SK-N-MC (cell line): ENCODE measurements around the gene TPRG1L.

Experiments
- DNase-seq: peaks from one replicate; pipeline ENCODE4 v3.0.0-alpha.2; 2011; ENCODE audit warnings: low read depth, low spot score
- H3K27ac ChIP-seq: fragments of 200-600 bp; sonication (generic); 2 replicates; pipeline ENCODE4 v1.5.1; 2016; ENCODE audit warnings: mixed run types
- H3K36me3 ChIP-seq: fragments of 200-600 bp; sonication (generic); 2 replicates; pipeline ENCODE4 v1.6.1; 2017; ENCODE audit warnings: antibody characterized with exemption, low read length, mixed read lengths; ENCODE audit not compliant: insufficient read depth
- H3K4me3 ChIP-seq: fragments of 200-600 bp; sonication (generic); 2 replicates; pipeline ENCODE4 v1.5.1; 2016
- H3K9ac ChIP-seq: fragments of 200-600 bp; sonication (generic); 2 replicates; pipeline ENCODE4 v1.8.0; 2017; ENCODE audit warnings: mixed run types, mixed read lengths; ENCODE audit not compliant: insufficient read length
- H3K9me3 ChIP-seq: fragments of 200-600 bp; sonication (generic); 2 replicates; pipeline ENCODE4 v1.6.1; 2017; ENCODE audit warnings: low read depth, mild to moderate bottlenecking, antibody characterized with exemption, low read length, moderate library complexity, mixed read lengths
- EZH2 ChIP-seq: fragments of 200-600 bp; sonication (generic); IDR thresholded peaks from one replicate; pipeline ENCODE4 v1.6.1; 2017; ENCODE audit warnings: antibody characterized with exemption
- FOXP2 ChIP-seq: optimal IDR thresholded peaks from 2 replicates; pipeline ENCODE3; 2011; ENCODE audit warnings: mild to moderate bottlenecking, moderate library complexity; ENCODE audit not compliant: insufficient read depth; ENCODE audit errors: extremely low read length, control extremely low read depth
- POLR2AphosphoS5 ChIP-seq: IDR thresholded peaks from 2 replicates; pipeline ENCODE4 v1.6.1; 2012; ENCODE audit warnings: mild to moderate bottlenecking, low read depth, low read length, borderline replicate concordance

The TPRG1L gene

DNA sequence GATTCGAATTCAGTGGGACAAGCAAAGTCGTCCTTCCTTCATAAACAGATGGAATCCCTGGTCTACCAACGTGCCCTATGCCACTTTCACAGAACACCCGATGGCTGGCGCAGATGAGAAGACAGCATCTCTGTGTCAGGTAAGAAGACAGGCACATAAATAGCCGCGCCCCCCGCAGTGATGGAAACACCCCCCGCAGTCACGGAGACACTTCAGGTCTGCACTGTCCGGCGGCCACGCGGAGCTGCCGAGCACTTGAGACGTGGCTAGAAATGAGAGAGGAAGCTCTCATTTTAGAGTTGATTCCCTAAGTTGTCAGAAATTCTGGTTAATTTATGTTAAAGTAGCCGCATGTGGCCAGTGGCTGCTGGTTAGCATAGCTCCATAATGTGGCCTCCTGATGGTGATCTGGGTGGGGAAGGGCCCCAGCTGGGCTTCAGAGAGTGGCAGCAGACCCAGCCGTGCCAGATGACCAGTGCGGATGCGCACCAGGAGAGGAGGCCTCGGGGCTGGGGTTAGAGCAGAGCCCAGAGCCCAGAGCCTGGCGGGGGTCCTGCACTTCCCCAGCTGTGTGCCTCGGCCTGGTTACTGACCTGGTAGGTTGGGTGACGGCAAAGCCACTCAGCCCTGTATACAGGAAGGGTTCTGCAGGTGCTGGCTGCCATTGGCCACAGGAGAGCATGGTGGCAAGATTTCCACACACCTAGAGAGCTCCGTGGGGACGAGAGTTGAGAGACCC, 2.9 kb downstream of the TPRG1L start:
- no peaks in the 10 kb centered on the region for H3K9me3 ChIP-seq
- H3K9ac ChIP-seq: no peak overlapping the region
- H3K36me3 ChIP-seq: no peaks in the 10 kb centered on the region; the same call in 1 of the 2 replicates
- TF ChIP-seq EZH2 (no peak), FOXP2 (no peak), POLR2AphosphoS5 (no peak)
- H3K4me3 ChIP-seq: no peak overlapping the region
- no peak for DNase-seq
- H3K27ac ChIP-seq: no peak overlapping the region

DNA sequence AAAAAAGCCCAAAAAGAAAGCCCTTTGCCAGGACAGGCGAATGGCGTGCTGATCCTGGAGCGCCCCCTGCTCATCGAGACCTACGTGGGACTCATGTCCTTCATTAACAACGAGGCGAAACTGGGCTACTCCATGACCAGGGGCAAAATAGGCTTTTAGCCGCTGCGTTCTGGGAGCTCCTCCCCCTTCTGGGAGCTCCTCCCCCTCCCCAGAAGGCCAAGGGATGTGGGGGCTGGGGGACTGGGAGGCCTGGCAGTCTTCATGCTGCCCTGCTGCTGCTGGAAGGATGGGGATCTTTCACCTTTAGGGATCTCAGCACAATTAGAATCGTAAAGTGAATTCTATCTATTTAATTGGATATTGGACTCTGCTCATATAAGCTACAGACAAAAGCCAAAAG, 3.6 kb downstream of the TPRG1L start:
- TF ChIP-seq FOXP2 (no peak), EZH2 (no peak), POLR2AphosphoS5 (no peak)
- H3K36me3 ChIP-seq: no peaks in the 10 kb centered on the region; the same call in 1 of the 2 replicates
- no peak overlapping the region for H3K27ac ChIP-seq
- no peak for DNase-seq
- H3K9ac ChIP-seq: no peak overlapping the region
- no peaks in the 10 kb centered on the region for H3K9me3 ChIP-seq
- no peak overlapping the region for H3K4me3 ChIP-seq

DNA sequence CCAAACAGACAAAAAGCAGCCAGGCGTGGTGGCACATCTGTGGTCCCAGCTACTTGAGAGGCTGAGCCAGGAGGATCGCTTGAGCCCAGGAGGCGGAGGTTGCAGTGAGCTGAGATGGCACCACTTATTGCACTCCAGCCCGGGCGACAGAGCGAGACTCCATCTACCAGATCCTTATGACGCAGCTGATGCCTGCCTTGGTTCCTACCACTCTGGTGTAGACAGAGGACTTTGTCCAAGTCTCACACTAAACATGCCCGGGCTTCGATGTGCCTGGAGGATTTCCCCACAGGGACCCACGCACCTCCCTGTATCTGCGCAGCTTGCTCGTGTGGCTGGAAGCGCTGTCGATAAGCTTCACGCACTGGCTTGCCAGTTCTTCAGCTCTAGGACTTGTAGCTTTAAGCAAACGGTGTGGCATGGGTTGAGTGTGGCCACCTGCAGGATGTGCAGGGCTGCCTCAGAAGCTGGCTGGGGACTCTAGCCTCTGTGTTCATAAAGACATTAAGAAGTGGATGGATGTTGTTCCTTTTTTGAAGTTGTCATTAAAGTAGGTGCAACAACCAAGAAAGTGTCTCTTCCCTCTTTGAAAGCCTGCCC, 4.8 kb downstream of the TPRG1L start:
- no peak overlapping the region for H3K27ac ChIP-seq
- peaks cover under 1% of the 10 kb centered on the region; the same call in 1 of the 2 replicates for H3K36me3 ChIP-seq

DNA sequence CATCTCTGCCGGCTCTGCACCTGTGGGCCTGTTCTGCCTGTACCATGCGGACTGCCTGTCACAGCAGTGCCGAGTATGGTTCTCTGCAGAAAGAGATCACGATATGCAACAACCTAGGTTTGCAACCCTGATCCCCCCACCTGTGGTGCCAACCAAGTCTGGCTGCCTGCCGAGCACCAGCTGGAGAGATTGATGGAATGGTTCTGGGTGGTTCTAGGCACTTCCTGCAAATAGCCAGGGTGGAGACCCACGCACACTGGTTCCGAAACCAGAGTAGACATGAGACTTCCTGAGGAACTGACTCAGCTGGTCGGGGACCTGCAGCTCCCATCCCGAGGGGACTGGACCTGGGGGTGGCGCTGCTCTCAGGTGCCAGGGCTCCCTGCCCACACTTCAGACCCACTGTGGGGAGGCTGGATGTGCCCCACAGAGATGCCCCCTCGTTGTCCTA, 5.4 kb downstream of the TPRG1L start:
- H3K4me3 ChIP-seq: no peak overlapping the region
- no peaks in the 10 kb centered on the region for H3K9me3 ChIP-seq
- DNase-seq: no peak
- no peak overlapping the region for H3K9ac ChIP-seq
- TF ChIP-seq EZH2 (no peak), POLR2AphosphoS5 (no peak), FOXP2 (no peak)
- peaks cover 5% of the 10 kb centered on the region; the same call in 1 of the 2 replicates for H3K36me3 ChIP-seq
- H3K27ac ChIP-seq: no peak overlapping the region

More for the DNA sequence above, 4.8 kb downstream of the TPRG1L start:
- TF ChIP-seq FOXP2: no peak
- TF ChIP-seq POLR2AphosphoS5: no peak
- TF ChIP-seq EZH2: no peak
- DNase-seq: no peak
- H3K9me3 ChIP-seq: no peaks in the 10 kb centered on the region
- no peak overlapping the region for H3K9ac ChIP-seq
- H3K4me3 ChIP-seq: no peak overlapping the region

DNA sequence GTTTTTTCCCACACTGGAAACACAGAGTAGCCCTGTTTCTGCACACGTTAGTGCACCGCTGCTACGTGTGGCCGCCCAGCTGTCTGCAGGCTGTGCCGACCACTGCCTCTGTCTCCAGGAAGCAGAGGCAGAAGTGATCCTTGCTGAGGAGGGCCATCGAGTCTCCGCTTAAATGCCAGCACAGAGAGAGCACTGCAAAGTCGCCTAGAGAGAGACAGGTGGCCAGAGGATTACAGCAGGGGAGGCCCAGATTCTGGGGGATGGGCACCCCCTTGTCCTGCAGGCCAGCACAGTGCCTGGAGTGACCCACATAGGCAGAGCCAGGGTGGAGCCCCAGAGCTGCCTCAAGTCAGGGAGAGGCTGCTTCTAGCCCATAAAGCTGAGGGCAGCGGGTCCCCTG, 6.1 kb downstream of the TPRG1L start:
- Histone ChIP-seq H3K36me3 (peaks cover 7% of the 10 kb centered on the region; the same call in 1 of the 2 replicates), H3K27ac (no peak overlapping the region), H3K9ac (no peak overlapping the region), H3K4me3 (no peak overlapping the region), H3K9me3 (no peaks in the 10 kb centered on the region)
- DNase-seq: no peak
- TF ChIP-seq POLR2AphosphoS5 (no peak), EZH2 (no peak), FOXP2 (no peak)

DNA sequence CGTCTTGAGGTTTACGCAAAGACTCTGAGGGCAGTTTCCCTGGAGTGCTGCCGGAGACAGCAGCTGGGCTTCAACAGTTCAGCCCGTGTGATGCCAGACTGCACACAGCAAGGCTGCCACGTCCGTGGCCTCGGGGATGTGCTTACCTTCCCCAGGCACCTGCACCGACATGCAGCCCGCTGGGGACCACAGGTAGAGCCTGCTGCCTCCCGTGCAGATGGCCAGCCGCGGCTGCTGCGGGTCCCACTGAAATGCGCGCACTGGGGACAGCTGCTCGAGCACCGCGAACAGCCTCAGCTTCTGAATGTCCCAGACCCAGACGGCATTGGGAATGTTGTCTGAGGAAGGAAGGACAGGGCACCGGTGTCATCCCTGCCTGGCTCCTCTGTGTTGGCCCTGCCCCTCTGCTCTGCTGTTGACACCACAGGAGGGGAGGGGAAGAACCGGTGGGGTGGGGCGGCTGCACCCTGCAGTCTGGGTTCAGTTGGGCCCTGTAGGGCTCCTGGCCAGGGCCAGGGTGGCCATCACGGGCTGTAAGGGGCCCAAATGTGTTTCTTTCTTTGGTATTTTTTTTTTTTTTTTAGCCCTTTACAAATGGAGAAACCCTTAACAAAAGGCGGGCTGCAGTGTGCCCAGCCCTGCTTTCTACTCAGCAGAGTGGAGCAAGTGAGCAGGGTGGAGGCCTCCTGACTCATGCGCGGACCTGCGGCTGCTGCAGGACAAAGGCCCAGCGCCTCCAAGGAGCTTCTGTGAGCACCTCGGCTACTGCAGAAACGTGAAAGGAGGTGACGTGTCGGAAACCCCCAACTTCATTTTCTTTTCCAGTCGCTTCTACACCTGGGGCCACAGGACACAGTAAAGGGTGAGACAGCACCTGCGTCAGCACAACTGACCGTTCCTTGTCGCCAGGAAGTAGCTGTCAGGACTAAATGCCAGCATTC, 6.8 kb downstream of the TPRG1L start:
- DNase-seq: no peak
- Histone ChIP-seq H3K4me3 (no peak overlapping the region), H3K9ac (no peak overlapping the region), H3K36me3 (peaks cover 9% of the 10 kb centered on the region; the same call in 1 of the 2 replicates), H3K9me3 (no peaks in the 10 kb centered on the region), H3K27ac (no peak overlapping the region)
- TF ChIP-seq EZH2: no peak
- no peak for TF ChIP-seq POLR2AphosphoS5
- TF ChIP-seq FOXP2: no peak

DNA sequence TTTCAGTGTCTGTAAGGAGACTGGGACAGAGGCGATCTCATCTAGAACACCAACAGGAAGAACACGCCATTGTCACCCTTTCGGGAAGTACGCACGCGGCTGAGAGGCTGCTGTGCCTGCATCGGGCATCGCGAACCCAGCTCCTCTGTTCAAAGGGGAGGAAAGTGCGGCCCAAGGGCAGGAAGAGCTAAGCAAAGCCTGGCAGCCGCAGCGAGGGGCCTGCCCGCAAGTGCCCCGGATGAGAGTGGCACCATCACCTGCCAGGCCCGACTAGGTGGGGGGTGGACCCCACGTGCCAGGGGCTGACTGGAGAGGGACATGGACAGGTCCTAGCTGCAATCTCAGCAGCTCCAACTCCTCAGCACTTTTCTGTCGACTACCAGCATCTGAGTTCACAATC, 7.5 kb downstream of the TPRG1L start:
- no peak overlapping the region for H3K4me3 ChIP-seq
- H3K9me3 ChIP-seq: no peaks in the 10 kb centered on the region
- H3K27ac ChIP-seq: no peak overlapping the region
- TF ChIP-seq EZH2 (no peak), POLR2AphosphoS5 (no peak), FOXP2 (no peak)
- peaks cover 15% of the 10 kb centered on the region; the same call in 1 of the 2 replicates for H3K36me3 ChIP-seq
- no peak for DNase-seq
- no peak overlapping the region for H3K9ac ChIP-seq
